Mononuclear cell (primary cell): ENCODE measurements around the gene HAPLN2. TPM values are rescaled to one million over a fixed set of nuclear protein-coding genes. Genes with fewer than 3 reads are reported as not detected.

Source experiments
- H3K27me3 ChIP-seq: 2 replicates; pipeline ENCODE4 v1.6.0; 2011; ENCODE audit warnings: low read length, control low read depth; ENCODE audit not compliant: insufficient read depth
- H3K4me1 ChIP-seq: 2 replicates; pipeline ENCODE4 v1.5.1; 2011; ENCODE audit warnings: mild to moderate bottlenecking, low read length, control low read depth; ENCODE audit not compliant: insufficient read depth
- H3K4me3 ChIP-seq: 2 replicates; pipeline ENCODE4 v1.5.1; 2011; ENCODE audit warnings: mild to moderate bottlenecking, low read length, moderate library complexity
- H3K9me3 ChIP-seq: 2 replicates; pipeline ENCODE4 v1.5.1; 2011; ENCODE audit warnings: low read depth, mild to moderate bottlenecking, control low read depth, low read length
- total RNA-seq: library from RNA; depleted of rRNA; stranded (reverse); fragments of >200 nt; gene quantifications from one replicate; pipeline ENCODE4 v1.2.3, GENCODE V29; 2012

The HAPLN2 gene
- total RNA-seq, 1 donor = 0.21 TPM

DNA sequence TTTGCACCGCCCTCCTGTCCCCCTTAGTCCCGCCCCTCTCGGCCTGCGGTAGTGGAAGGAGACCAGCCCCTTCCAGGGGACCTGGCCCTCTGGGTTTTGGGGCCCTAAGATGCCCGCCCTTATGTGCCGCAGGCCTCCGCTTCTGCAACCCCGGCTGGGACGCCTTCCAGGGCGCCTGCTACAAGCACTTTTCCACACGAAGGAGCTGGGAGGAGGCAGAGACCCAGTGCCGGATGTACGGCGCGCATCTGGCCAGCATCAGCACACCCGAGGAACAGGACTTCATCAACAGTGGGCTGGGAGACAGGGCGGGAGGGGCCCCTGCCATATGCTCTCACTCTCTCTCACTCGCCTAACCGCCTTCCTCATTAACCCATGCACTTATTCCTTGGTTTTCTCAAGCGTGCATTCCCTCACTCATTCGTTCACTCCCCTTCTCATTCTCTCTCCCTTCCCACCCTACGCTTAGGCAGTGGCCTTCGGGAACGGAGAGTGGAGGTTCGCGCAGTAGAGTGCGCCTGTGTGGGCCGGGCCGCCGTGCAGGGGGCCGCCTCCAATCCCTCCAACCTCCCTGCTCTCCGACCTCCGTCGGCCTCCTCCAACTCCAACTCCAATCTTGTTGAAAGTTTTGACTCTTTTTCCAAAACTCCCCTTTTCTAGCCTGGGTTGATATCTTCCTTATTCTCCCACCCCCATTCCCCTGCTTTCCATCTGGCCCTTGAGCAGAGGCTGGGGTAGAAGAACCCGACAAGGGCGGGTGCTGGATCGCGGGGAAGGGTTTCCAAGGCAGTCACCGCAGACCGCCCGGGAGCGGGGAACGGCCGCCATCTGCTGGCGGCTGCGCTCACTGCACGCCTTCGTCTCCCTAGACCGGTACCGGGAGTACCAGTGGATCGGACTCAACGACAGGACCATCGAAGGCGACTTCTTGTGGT is 37.9 kb downstream of the HAPLN2 start:
- Histone ChIP-seq H3K9me3 (no peaks in the 10 kb centered on the region), H3K4me3 (no peak overlapping the region), H3K27me3 (peaks cover 40% of the 10 kb centered on the region), H3K4me1 (peaks cover 51% of the 10 kb centered on the region)

DNA sequence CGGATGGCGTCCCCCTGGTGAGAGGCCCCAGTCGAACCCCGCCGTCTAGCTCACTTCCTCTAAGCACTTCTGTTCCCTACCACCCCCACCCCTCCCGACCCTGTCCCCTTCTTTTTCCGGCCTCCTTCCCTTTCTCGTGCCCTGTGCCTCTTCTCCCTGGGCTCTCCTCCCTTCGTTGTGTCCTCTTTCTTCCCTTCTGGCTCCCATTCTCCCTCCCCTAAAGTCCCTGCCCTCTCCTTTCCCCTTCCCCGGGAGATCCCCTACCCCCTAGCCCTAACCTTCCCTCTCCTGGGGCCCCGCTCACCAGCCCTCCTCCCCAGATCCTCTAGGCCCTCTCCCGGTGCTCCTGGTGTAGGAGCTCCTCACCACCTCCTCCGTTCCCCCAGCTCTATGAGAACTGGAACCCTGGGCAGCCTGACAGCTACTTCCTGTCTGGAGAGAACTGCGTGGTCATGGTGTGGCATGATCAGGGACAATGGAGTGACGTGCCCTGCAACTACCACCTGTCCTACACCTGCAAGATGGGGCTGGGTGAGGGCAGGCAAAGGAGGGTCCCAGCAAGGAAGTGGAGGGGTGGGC is 38.6 kb downstream of the HAPLN2 start:
- Histone ChIP-seq H3K9me3 (no peaks in the 10 kb centered on the region), H3K4me1 (peaks cover 58% of the 10 kb centered on the region), H3K4me3 (no peak overlapping the region), H3K27me3 (peaks cover 40% of the 10 kb centered on the region)

- Histone ChIP-seq H3K4me3 (no peak overlapping the region), H3K4me1 (peaks cover 65% of the 10 kb centered on the region), H3K9me3 (no peaks in the 10 kb centered on the region), H3K27me3 (peaks cover 38% of the 10 kb centered on the region)
Observed at GRCh38 chr1:156658496-156658895, 39.3 kb downstream of the HAPLN2 start.

GRCh38 chr1:156658945-156659574 is 39.8 kb downstream of the HAPLN2 start:
- no peaks in the 10 kb centered on the region for H3K9me3 ChIP-seq
- peaks cover 68% of the 10 kb centered on the region for H3K4me1 ChIP-seq
- no peak overlapping the region for H3K4me3 ChIP-seq
- H3K27me3 ChIP-seq = peaks cover 33% of the 10 kb centered on the region

DNA sequence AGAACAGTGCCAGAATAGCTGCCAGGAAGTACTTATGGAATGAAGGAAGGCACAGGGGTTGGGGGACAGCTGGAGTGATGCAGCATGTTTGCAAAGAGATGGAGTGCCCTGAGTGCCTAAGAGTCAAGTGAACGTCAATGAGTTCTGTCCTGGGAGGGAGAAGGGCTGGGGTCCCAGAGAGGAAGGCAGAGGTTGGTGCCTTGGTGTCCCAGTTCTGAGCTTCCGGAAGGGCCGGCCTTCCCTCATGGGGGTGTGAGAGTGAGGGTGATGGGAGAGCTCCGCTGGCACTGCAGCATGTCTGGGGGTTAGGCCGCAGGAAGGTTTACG is 40.4 kb downstream of the HAPLN2 start:
- no peak overlapping the region for H3K4me3 ChIP-seq
- peaks cover 73% of the 10 kb centered on the region for H3K4me1 ChIP-seq
- peaks cover 28% of the 10 kb centered on the region for H3K27me3 ChIP-seq
- no peaks in the 10 kb centered on the region for H3K9me3 ChIP-seq

DNA sequence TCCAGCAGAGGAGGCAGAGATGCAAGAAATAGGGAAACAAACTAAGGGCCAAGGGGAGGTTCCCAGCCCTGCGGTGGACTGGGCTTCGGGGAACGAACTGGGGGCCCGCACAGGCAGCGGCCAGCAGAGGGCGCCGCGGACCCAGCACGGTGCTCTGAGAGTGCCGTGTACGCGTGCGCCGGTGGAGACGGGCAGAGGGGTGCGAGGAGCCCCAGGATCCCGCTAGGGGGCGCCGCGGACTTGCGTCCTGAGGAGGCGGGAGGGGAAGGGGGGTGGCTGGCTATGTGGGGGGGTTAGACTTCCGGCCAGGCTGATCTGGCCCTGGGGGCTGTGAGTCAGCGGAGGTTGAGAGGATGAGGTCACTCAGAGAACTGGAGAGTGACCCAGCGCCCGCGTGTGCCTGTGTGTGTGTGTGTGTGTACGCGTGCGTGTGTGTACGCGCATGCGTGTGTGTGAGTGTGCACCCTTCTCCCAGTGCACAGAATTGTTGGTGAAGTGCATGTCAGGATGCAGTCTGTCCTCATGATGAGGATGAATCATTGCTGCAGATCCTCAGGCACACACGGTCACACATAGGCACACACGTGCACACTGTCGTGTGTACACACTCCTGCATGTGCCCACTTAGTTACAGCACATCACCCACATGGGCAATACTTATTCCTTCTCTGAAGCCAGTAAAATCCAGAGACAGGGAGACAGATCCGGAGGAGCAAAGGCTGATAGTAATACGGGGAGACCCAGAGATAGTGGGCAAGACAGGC is 41.0 kb downstream of the HAPLN2 start:
- H3K9me3 ChIP-seq = no peaks in the 10 kb centered on the region
- H3K4me3 ChIP-seq = no peak overlapping the region
- peaks cover 24% of the 10 kb centered on the region for H3K27me3 ChIP-seq
- peaks cover 79% of the 10 kb centered on the region for H3K4me1 ChIP-seq

DNA sequence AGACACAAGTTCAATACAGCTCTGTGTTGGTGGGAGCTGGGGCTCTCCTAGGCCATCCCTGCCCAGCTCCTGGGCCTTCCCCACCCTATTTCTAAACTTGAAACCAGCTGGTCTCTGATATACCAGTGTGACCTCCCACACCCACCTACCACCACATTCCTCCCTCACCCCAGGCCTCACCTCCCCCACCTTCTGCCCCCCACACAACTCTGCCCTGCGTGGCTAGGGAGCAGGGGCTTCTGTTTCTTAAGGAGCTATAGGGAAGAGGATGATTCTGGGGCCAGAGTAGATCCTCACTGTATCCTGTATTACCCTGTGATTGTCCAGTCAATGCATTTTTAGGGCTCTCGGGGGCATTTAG is 41.5 kb downstream of the HAPLN2 start:
- Histone ChIP-seq H3K4me1 (peaks cover 82% of the 10 kb centered on the region), H3K9me3 (no peaks in the 10 kb centered on the region), H3K27me3 (peaks cover 19% of the 10 kb centered on the region), H3K4me3 (no peak overlapping the region)

- H3K27me3 ChIP-seq = peaks cover 4% of the 10 kb centered on the region
- H3K4me1 ChIP-seq = peaks cover 74% of the 10 kb centered on the region
- no peak overlapping the region for H3K4me3 ChIP-seq
- H3K9me3 ChIP-seq = no peaks in the 10 kb centered on the region
Observed at GRCh38 chr1:156662005-156662799, 43.0 kb downstream of the HAPLN2 start.

DNA sequence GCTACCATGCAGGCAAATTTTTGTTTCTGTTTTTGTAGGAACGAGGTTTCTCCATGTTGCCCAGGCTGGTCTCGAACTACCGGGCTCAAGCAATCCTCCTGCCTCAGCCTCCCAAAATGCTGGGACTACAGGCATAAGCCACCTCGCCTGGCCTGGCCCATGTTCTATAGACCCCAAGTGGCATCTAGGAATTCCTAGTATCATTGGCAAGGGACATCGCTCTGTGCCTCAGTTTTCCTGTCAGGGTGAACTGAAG is 43.5 kb downstream of the HAPLN2 start:
- Histone ChIP-seq H3K4me3 (no peak overlapping the region), H3K4me1 (peaks cover 69% of the 10 kb centered on the region), H3K9me3 (no peaks in the 10 kb centered on the region)

GRCh38 chr1:156663178-156663577 is 44.0 kb downstream of the HAPLN2 start:
- no peaks in the 10 kb centered on the region for H3K9me3 ChIP-seq
- no peaks in the 10 kb centered on the region for H3K27me3 ChIP-seq
- peaks cover 64% of the 10 kb centered on the region for H3K4me1 ChIP-seq
- H3K4me3 ChIP-seq = no peak overlapping the region

More for the DNA sequence above, 43.5 kb downstream of the HAPLN2 start:
- no peaks in the 10 kb centered on the region for H3K27me3 ChIP-seq

DNA sequence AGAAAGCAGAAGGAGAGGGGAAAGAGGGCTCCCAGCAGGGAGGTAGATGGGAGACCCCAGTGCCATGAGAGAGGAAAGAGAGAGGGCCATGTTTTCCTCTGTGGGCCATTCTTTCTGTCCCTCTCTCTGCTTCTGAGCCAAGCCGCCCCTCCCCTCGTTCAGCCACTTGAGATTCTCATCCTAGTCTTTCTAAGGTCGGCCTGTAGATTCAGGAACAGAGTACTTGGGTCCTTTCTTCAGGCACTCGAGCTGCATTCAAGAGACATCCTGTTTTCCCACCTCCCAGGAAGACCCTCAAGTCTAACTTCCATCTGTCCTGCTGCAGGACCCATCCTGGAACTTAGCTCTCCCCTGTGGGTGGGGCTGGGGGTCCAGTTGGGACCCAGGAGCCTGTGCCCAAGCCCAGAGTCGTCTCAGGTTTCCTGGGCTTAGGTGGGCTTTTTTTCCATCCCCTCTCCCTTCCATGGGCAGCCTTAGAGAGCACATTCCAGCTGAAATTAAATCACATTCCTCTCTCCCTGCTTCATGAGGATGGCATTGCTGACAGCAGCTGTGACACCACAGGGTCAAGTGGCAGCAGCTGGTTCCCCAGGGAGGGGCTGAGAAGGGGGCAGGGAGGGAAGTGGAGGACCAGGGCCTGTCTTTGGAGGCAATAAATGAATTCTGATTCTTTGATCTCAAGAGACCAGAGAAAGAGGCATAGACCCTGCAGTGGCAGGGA is 45.0 kb downstream of the HAPLN2 start:
- Histone ChIP-seq H3K4me3 (no peak overlapping the region), H3K27me3 (no peaks in the 10 kb centered on the region), H3K9me3 (no peaks in the 10 kb centered on the region), H3K4me1 (peaks cover 60% of the 10 kb centered on the region)

DNA sequence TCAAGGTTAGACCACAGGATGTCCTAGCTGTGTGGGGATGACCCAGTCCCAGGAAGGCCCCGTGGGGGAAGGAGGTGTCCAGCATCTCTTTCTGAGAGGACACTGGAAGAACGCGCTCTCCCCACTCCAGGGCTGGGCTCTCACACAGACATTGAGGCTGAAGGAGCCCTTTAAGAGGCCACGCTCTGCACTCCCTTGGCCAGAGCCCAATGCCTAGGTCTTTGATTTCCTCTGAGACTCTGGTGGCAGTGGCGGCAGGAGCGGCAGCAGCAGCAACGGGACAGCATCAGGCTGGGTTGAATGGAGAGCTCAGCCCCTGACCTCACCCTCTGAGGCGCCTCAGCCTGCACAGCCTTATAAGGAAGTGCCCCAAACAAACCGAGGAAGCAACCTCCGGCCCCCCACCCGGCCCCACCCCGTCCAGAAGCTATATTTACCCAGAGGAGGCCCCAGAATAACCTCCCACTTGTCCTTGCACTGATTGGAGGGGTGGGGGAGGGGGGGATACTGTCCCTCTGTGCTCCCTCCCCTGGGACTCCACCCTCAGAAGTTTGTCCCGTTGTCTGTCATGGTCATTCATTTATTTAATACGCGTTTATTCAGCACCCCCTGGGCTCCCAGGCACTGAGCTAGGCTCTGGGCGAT is 45.7 kb downstream of the HAPLN2 start:
- no peak overlapping the region for H3K4me3 ChIP-seq

GRCh38 chr1:156665539-156665938 is 46.3 kb downstream of the HAPLN2 start:
- Histone ChIP-seq H3K27me3 (no peaks in the 10 kb centered on the region), H3K4me3 (no peak overlapping the region), H3K4me1 (peaks cover 47% of the 10 kb centered on the region), H3K9me3 (no peaks in the 10 kb centered on the region)

More for the DNA sequence above, 45.7 kb downstream of the HAPLN2 start:
- Histone ChIP-seq H3K4me1 (peaks cover 53% of the 10 kb centered on the region), H3K27me3 (no peaks in the 10 kb centered on the region), H3K9me3 (no peaks in the 10 kb centered on the region)
